ENCODE results near the gene BDH1.

- TF ChIP-seq CTCF (IDR thresholded peaks at IDR 0.05) (no peak), POLR2A (IDR thresholded peaks at IDR 0.05) (no peak), EP300 (IDR thresholded peaks at IDR 0.05; ENCODE audit: low read depth) (no peak), POLR2AphosphoS5 (IDR thresholded peaks at IDR 0.05) (no peak)
Measured at GRCh38 chr3:197464794-197465193, 91.0 kb downstream of the BDH1 start.
